SIG-M5 treated with dmso at 0.1 percent for 504 hours (cell line): ENCODE data around the gene FBLN2.
A peak's percentile ranks its signal among the peaks of the same experiment; 100 is the strongest.

Experiments used
- DNase-seq: peaks from one replicate; lab custom pipeline; 2025; ENCODE audit not compliant: unreplicated experiment; lab: John Stamatoyannopoulos, UW

FBLN2 gene

DNA sequence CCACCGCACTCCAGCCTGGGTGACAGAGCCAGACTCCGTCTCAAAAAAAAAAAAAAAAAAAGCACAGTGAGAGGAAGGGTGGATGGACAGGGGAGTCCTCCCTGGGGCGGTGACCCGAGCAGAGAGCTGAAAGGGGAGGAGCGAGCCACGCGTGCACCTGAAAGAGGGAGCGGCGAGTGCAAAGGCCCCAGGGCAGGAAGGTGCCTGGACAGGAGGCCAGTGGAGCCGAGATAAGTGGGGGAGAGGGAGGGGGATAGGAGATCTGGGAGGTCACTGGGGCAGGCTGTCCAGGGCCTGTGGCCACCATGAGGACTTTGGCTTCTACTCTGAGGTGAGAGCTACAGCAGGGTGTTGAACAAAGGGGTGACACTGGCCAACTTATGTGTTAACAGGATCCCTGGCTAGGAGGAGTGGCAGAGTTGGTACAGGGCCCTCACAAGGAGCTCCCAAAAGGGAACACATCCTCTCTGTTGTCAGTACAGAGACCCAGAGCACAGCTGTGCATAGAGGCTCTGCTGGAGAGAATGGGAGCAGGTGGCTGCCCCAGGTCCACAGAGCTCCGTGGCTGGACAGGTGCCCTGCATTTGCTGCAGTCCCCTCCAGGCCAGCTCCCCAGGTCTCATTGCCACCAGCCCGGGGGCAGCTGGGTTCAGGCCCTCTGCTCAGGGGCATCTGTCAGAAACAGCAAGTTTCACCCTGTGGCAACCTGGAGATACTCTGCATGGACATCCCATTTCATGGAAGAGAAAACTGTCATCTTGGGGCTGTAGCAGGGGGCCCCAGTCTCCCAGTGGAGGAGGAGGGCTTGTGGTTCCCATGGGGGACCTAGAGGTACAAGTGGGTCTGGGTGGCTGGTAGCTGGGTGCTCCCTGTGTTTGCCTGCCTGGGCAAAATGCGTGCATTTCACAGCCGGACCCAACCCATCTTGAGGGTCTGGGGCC, 28.5 kb downstream of the FBLN2 start:
- no peak for DNase-seq

DNA sequence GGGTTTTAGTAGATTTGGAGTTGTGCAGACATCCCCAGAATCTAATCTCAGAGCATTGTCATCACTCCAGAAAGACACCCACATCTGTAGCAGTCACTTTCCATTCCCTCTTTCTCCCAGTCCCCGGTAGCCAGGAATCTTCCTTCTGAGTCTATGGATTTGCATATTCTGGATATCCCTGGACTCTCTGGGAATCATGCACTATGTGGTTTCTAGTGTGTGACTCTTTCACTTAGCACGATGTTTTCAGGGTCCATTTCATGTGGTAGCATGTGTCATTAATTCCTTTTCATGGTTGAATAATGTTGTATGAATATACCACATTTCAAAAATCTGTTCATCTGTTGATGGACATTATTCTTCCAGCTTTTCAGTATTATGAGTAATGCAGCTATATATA, 29.3 kb downstream of the FBLN2 start:
- no peak for DNase-seq

DNA sequence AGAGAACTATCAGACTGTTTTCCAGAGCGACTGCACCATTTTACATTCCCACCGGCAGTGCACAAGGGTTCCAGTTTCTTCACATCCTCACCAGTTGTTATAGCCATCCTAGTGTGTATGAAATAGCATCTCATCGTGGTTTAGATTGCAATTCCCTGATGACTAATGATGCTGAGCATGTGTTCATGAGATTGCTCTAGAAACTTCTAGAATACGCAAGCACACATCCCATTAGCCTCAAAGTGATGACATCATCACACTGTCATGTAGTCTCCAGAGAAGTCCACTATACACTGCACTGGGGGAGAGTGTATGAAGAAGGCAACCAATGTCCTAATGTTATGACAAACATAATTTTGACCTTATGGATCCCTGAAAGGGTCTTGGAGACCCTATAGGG, 30.1 kb downstream of the FBLN2 start:
- peak; percentile 32 for DNase-seq

DNA sequence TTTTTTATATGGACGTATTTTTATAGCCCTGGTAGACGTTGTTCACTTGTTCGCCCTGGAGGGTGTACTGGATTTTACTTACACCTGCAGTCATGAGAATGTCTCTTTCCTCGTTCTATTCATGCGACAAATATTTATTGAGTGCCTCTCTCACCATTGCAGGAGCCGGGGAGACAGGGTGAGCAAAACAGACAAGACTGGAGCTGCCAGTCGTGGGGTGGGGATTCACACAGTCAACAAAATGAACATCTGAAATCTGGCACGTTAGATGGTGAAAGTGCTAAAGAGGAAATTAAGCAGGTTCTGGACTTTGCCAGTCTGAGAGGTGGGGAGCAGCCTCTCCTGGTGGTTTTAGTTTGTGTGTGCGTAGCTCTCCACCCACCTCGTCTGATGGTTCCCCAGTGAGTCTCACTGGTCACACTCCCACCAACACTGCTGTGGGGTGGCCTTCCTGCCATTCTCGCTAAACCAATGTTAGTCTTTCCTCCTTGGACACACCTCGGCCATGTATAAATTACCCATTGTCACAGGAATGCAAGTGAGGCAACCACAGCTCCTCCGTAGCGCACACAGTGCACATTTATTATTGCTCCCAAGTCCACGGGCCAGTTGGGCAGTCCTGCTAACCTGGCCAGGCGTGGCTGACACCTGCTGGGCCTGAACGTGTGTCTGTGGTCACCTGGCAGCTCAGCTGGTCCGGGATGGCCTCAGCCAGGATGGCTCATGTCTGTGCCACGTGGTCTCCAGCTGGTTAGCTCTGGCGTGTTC, 31.5 kb downstream of the FBLN2 start:
- DNase-seq, result peak; percentile 4

DNA sequence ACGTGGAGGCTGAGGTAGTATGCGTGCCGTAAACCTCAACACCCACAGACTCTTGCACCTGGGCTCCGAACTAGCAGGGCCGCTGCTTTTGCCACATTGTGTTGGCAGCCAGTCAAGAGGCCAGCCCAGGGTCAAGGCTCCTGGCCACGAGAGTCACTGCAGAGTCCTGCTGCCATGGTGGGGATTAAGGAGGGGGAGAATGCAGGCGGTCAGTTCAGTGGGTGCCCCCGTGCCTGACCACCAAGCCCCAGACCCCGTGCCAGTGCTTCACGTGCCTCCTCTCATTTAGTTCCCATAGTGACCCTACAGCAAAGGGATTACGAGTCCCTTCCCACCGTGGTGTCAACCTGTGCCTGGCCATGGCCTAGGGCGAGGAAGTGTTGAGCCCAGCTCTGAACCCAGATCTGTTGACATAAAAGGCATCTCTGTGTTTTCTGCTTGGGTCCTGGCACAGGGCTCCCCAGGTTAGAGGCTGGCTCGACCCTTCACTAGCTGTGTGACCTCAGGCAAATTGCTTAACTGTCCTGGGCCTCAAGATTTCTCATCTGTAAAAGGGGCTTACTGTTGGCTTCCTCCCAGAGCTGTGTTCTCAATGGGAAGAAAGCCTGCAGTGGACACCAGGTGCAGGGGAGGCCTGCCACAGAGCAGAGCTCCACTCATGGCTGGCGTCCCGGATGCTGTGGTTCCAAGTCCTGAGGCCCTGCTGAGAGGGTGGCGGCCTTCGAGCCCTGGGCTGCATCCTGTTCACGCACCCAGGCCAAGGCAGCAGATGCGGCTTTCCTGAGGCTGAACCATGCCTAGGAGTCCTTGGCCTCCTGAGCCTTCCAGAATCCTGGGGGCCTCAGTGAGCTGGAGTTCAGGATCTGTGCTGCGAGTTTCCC, 32.8 kb downstream of the FBLN2 start:
- no peak for DNase-seq

DNA sequence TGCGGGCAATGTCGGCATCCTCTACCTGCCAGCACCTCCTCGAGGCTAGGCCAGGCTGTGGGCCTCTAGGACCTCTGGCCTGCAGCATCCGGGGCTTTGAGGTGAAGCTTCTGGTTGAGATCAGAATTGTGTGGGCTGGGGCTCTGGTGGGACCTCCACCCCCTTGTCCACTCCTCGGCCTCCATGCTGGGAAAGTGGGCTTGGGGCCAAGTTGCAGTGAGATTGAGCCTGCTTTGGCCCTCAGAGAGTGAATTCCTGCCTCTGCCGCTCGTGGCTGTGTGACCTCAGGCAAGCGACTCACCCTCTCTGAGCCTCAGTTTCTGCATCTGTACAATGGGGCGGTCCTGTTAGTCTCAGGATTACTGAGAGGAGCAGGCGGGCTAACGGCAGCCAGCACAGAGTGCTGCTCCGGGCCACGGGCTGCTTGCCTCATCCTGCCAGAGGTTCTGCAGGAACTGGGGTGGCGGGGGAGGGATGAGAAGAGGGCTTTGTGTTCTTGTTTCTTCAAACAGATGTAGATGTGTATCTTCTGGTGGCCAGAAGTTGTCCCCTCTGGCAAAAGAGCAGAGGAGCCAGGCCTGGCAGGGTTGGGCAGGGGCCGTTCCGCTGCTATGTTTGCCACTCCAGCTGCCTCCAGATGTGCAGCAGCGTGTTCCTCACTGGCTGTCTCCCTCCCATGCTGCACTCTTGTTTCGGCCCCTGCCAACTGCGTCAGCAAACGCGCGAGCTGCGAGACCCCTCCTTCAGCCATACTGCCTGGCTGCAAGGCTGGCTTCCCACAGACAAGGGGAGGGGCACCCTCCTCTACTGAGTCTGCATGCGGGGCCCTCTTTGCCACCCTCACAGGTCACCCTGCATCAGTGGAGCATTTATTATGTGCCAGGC, 33.7 kb downstream of the FBLN2 start:
- DNase-seq, result no peak

DNA sequence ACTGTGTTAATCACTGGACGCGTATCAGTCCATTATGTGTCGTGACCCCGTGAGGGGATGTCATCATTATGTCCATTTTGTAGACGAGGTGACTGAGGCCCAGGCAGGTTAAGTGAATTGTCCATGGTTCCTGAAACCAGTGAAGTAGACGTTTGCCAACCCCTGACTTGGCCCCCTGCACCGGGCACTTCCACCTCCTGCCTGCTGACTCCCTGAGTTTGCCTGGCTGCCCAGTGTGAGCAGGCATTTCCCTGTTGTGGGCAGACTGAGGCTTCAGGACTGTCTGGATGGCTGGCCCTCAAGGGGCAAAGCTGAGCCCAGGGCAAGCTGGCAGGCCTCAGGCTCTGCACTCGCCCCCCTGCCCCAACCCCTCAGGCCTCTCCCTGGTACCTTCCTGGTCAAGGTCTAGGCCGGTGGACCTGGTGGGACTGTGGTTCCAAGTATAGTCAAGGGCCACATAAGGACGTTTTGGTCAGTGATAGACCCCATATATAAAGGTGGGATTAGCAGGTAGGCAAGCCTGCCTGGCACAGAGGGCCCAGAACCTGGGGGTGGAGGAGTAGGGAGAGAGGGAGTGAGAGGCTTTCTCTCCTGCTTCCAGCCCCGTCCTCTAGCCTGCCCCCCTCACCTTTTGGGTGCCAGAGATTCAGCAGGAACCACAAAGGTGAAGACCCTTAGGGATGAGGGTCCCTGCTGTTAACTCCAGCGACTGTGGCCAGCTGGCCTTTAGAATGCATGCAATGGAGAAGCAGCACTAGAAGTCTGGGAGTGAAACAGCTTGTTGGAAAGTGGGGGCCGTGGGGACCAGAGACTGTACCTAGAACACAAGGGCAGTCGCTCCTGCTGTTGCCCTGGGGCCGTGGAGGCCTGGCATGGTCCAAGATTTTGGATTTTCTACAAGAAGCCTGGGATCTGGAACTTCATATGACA, 34.6 kb downstream of the FBLN2 start:
- no peak for DNase-seq

DNA sequence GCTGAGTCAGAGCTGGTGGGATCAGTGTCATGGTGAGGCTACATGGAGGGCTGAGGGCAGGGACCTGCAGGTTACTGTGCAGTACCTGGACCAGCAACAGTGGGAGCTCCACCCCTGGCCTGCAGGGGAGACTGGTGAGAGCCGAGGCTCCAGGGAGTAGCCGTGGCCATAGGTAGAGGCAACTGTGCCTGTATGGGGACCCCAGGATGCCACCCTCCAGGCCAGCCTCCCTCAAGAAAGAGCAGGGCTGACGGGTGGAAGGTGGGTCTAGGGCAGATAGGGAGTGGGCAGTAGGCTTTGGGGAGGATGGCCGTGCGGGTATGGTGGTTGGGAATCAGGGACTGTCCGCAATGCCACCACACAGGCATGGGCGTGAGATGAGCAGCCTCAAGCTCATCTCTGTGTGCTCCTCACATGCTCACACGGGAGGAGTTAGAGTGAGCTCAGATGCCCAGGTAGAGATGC, 35.5 kb downstream of the FBLN2 start:
- no peak for DNase-seq

DNA sequence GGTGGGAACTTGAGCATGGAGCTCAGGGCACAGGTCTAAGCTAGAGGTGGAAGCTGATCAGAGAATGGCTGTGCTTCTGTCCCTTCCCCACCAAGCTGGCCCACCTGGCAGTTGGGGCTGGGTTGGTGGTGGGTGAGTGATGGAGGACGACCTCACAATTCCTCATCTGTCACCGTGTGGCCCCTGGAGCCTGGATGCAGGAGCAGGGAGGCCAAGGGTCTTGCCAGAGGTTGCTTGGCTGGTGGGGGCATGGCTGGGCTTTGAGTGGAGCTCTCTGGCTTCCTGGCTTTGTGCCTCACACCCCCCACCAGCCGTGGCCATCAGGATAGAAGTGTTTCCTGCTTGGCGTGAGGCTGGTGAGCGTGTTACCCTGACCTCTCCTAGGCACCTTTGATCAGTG, 36.0 kb downstream of the FBLN2 start:
- no peak for DNase-seq

DNA sequence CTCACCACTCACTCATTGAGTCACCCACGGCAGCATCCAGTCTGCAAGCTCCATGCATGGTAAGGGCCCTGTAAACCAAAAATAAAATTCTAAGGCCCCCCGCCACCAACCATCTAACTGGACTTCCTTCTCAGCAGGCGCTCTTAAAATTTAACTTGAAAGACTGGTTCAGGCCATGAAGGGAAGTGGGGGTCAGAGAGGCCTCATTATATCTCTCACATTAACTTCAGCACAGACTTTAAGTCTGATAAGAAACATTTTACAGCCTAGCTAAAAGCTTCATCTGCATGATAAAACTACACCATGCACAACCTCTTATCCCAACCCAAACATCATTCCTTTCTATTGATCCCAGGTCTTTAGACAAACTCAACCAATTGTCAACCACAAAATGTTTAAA, 38.5 kb downstream of the FBLN2 start:
- no peak for DNase-seq

DNA sequence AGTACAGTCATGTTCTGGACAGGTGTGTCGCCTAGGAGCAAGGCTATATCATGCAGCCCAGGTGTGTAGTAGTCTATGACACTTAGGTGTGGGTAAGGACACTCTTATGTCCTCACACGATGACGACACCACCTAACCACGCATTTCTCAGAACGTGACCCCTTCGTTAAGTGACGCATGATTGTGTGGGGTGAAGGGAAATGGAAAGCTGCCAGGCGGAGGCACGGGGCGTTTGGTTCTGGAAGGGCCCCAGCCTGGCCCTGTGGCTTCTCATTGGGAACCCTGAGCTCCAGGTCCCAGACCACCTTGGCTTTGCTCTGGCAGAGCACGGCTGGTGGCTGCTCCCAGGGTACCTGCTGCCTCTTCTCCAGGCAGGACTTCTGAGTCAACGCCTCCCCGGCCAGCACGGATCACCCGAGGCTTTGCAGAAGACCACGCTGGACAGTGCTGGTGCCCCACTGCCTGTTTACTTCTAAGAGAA, 39.3 kb downstream of the FBLN2 start:
- no peak for DNase-seq

DNA sequence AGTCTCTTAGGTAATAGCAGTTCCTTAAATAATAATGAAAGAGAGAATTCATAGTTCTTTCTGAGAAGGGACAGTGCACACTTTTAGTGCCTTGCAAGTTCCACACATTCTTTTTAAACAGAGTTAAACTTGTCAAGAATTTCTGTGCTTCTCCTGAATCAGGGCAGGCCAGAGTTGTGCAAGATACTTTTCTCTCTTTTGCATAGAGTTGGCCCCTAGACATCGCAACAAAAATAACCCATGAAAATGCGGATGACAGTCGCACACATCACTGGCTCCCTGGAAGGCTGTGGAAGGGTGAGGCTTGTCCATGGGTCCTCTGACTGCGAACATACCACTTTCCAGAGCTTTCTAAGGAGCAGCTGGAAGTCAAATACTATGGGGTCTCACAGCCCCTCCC, 40.1 kb downstream of the FBLN2 start:
- no peak for DNase-seq

DNA sequence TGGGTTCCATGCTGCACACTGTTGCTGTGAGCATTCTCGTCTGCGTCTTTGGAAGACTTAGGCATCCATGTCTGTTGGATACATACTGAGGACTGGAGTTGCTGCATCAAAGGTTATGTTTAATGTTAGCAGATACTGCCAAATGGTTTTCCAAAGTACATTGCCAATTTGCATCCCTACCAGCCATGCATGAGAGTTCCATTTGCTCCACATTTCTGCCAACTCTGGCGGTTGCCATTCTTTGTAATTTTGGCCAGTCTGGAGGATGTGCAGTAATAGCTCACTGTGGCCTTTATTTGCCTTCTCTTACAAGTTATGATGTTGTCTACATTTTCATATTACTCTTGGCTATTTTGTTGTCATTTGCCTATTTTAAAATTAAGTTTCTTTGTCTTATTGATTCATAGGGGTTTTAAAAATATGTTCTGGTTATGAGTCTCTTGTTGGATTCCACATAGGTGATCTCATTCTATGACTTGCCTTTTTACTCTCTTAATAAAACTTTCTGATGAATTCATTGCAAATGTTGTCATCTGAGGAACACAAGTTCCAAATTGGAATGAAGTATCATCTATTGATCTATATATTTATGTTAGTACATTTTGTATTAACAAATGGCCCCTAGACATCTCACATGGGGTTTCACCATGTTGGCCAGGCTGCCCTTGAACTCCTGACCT, 42.1 kb downstream of the FBLN2 start:
- no peak for DNase-seq

DNA sequence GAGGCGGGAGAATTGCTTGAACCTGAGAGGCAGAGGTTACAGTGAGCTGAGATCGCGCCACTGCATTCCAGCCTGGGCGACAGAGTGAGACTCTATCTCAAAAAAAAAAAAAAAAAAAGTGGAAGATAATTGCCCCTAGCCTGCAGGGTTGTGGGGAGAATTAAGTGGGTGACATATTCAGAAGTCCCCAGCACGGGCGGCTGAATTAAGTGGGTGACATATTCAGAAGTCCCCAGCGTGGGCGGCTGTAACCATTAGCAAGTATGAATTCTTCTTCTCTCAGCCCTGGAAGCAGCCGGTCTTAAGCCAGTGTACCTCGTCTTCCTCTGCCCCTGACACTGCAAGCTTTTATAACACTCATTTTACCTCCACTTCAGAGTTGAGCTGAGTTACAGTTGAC, 44.7 kb downstream of the FBLN2 start:
- no peak for DNase-seq

DNA sequence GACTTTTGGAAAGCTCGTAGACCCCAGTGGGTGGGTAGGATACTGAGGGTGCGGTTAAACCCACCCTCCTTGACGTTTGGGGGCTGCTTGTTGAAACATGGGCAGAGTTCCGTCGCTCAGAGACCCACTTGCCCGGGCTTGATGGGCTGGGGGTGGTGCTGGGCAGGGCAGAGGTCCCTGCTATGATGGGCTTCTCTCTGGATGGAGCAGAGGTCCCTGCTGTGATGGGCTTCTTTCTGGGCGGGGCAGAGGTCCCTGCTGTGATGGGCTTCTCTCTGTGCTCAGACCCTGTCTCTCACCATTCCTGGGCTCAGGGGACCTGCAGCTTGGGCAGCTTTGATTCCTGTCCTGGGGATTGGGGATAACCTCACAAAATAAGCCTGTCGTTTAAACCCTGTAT, 45.2 kb downstream of the FBLN2 start:
- no peak for DNase-seq

DNA sequence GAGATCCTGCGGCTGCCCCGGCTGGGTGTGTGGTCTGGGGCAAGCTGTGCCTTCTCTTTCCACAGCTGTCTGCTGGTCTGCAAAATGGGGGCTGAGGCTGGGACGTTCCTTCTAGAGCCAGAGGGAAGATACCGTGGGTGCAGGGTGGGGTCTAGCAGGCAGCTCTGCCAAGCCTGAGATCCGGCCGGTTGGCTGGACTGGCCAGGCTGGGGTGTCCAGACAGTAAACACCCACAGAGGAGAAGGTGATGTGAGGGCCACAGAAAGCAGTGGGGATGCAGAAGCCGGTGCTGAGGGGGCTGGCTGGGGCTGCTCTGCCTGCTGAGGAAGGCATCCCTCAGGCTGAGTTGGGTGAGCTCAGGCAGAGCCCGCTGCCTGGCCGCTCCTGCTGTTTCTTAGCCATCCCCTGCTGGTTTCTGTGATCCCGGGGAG, 46.1 kb downstream of the FBLN2 start:
- DNase-seq, result no peak

DNA sequence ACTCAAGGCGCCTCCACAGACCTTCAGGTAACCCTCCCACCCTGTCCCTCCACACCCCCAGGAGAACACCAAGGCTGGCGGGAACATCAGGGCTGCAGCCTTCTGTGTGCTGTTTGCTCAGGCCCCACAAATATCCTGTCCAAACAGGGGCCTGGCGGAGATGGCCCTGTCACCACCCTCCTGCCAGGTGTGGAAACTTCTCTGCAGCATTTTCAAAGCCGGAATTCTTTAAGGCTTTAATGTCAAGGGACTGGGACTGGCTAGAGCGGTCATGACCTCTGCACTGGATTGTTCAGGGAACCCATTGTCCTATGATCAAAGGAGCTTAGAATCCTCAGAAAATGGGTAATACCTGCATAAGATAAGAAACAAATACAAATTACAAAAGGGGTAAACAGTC, 46.6 kb downstream of the FBLN2 start:
- DNase-seq, result no peak

DNA sequence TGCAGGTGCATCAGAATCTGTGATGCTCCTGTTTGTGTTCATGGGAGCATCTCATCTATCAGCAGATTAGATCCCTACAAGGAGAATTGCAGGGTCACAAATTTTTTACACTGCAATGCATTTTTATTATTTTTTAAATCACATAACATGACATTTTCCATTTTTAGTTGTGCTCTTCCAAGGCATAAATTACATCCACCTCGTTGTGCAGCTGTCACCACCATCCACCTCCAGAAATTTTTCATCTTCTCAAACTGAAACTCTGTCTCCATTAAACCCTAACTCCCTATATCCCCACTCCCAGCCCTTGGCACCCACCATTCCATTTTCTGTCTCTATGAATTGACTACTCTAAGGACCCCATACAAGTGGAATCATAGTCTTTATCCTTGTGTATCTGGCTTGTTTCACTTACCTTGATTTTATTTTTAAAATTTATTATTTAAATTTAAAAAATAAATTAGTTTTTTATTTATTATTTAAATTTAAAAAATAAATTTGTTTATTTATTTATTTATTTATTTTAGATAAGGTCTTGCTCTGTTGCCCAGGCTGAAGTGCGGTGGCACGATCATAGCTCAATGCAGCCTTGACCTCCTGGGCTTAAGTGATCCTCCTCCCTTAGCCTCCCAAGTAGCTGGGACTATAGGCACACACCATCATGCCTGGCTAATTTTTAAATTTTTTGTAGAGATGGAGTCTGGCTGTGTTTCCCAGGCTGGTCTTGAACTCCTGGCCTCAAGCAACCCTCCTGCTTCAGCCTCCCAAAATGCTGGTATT, 47.7 kb downstream of the FBLN2 start:
- no peak for DNase-seq
